H1 (cell line): ENCODE data around the gene NUPR1. TPM values are rescaled to one million over a fixed set of nuclear protein-coding genes. Genes with fewer than 3 reads are reported as not detected.
A peak's percentile ranks its signal among the peaks of the same experiment; 100 is the strongest.

Source experiments
- CTCF ChIA-PET: fragments of 300-600 bp; sonication (Branson Sonifier 250); formaldehyde crosslinking; loops from one replicate; lab custom pipeline; 2021; ENCODE audit not compliant: partially characterized antibody; lab: Charles Lee
- POLR2A ChIA-PET: fragments of 300-600 bp; sonication (Branson Sonifier 250); formaldehyde crosslinking; loops from one replicate; lab custom pipeline; 2021; ENCODE audit warnings: inconsistent platforms; ENCODE audit not compliant: partially characterized antibody; lab: Charles Lee
- DNase-seq, 2 experiments: peaks; one replicate each; pipeline versions ENCODE4 v3.0.0 to v3.0.0-alpha.2; 2010 to 2022; ENCODE audit warnings: low spot score in 2 of 2, low read depth in 1 of 2, mixed read lengths in 1 of 2
- FAIRE-seq: peaks from 2 replicates; lab custom pipeline; 2011; peaks lifted over from hg19 to GRCh38; lab: Jason Lieb, UNC
- H2AFZ ChIP-seq: 2 replicates; pipeline ENCODE4 v1.8.1; 2012; ENCODE audit warnings: low read length, inconsistent platforms
- H2AK5ac ChIP-seq: 2 replicates; pipeline ENCODE4 v1.6.1; 2013; ENCODE audit warnings: low read depth, low read length
- H2BK120ac ChIP-seq: replicated peaks from 2 replicates; pipeline ENCODE3; 2013; ENCODE audit warnings: low read depth, low read length, inconsistent platforms
- H2BK12ac ChIP-seq: 2 replicates; pipeline ENCODE4 v1.6.1; 2013; ENCODE audit warnings: low read depth, low read length
- H2BK15ac ChIP-seq: 2 replicates; pipeline ENCODE4 v1.6.1; 2013; ENCODE audit warnings: low read length
- H2BK20ac ChIP-seq: 2 replicates; pipeline ENCODE4 v1.6.1; 2013; ENCODE audit warnings: low read length
- H2BK5ac ChIP-seq: 2 replicates; pipeline ENCODE4 v1.6.1; 2013; ENCODE audit warnings: low read depth, low read length
- H3K14ac ChIP-seq: 2 replicates; pipeline ENCODE4 v1.6.1; 2013; ENCODE audit warnings: inconsistent platforms; ENCODE audit not compliant: insufficient read length
- H3K18ac ChIP-seq: 2 replicates; pipeline ENCODE4 v1.6.1; 2013; ENCODE audit warnings: low read length; ENCODE audit errors: extremely low read depth
- H3K23ac ChIP-seq: 2 replicates; pipeline ENCODE4 v1.6.1; 2013; ENCODE audit warnings: inconsistent platforms; ENCODE audit not compliant: insufficient read length
- H3K23me2 ChIP-seq: 2 replicates; pipeline ENCODE4 v1.6.1; 2013; ENCODE audit warnings: low read depth, low read length
- H3K27ac ChIP-seq: 2 replicates; pipeline ENCODE4 v1.6.1; 2011; ENCODE audit warnings: low read depth, low read length, inconsistent platforms
- H3K27me3 ChIP-seq, 4 experiments: replicated peaks in 1 of 4; 1 replicate in 1 of 4; 2 replicates in 3 of 4; pipeline versions ENCODE4 v1.6.1 to v1.8.1; 2011 to 2013; ENCODE audit warnings: low read length in 3 of 4, mild to moderate bottlenecking in 3 of 4, inconsistent platforms in 2 of 4, mixed read lengths in 2 of 4, moderate library complexity in 1 of 4; ENCODE audit not compliant: control insufficient read depth in 3 of 4, insufficient read depth in 3 of 4; ENCODE audit errors: extremely low read depth in 1 of 4
- H3K36me3 ChIP-seq, 4 experiments: 2 replicates each; pipeline versions ENCODE4 v1.6.1 to v1.8.1; 2011 to 2013; ENCODE audit warnings: mild to moderate bottlenecking in 4 of 4, low read length in 3 of 4, moderate library complexity in 2 of 4, control low read depth in 1 of 4, inconsistent platforms in 1 of 4; ENCODE audit not compliant: insufficient read depth in 4 of 4, control insufficient read depth in 2 of 4
- H3K4ac ChIP-seq: replicated peaks from 2 replicates; pipeline ENCODE3; 2013; ENCODE audit warnings: low read length, low read depth, mixed read lengths, inconsistent platforms; ENCODE audit not compliant: insufficient read length
- H3K4me1 ChIP-seq, 4 experiments: replicated peaks in 1 of 4; 1 replicate in 1 of 4; 2 replicates in 3 of 4; pipeline versions ENCODE4 v1.6.1 to v1.8.1; 2011 to 2013; ENCODE audit warnings: low read length in 3 of 4, inconsistent platforms in 2 of 4, mixed read lengths in 1 of 4; ENCODE audit not compliant: insufficient read depth in 4 of 4, control insufficient read depth in 3 of 4
- H3K4me2 ChIP-seq, 2 experiments: 2 replicates each; pipeline versions ENCODE4 v1.6.1 to v1.8.1; 2011 to 2013; ENCODE audit warnings: low read depth in 2 of 2, low read length in 2 of 2, control low read depth in 1 of 2, inconsistent platforms in 1 of 2, mild to moderate bottlenecking in 1 of 2; ENCODE audit not compliant: insufficient read depth in 1 of 2
- H3K4me3 ChIP-seq, 4 experiments: fragments of 200-600, 300-600 bp in 1 of 4; sonication (generic), shearing (Covaris generic), sonication (Bioruptor Twin) in 1 of 4; 2 replicates each; pipeline versions ENCODE4 v1.5.1 to v1.8.1; 2011 to 2016; ENCODE audit warnings: low read length in 4 of 4, low read depth in 3 of 4, control low read depth in 2 of 4, inconsistent platforms in 2 of 4, mild to moderate bottlenecking in 2 of 4, mixed read lengths in 1 of 4, moderate library complexity in 1 of 4; ENCODE audit not compliant: insufficient read depth in 2 of 4; ENCODE audit errors: extremely low read depth in 1 of 4
- H3K56ac ChIP-seq: replicated peaks from 2 replicates; pipeline ENCODE3; 2013; ENCODE audit warnings: low read depth, mild to moderate bottlenecking, mixed read lengths, low read length, inconsistent platforms; ENCODE audit not compliant: insufficient read length
- H3K79me1 ChIP-seq: 2 replicates; pipeline ENCODE4 v1.6.1; 2013; ENCODE audit warnings: low read depth, low read length, control low read depth
- H3K79me2 ChIP-seq, 2 experiments: 2 replicates each; pipeline versions ENCODE4 v1.6.1 to v1.8.1; 2012 to 2013; ENCODE audit warnings: low read length in 2 of 2, mild to moderate bottlenecking in 2 of 2, inconsistent platforms in 1 of 2; ENCODE audit not compliant: insufficient read depth in 2 of 2, control insufficient read depth in 1 of 2
- H3K9ac ChIP-seq, 4 experiments: replicated peaks in 1 of 4; 1 replicate in 1 of 4; 2 replicates in 3 of 4; pipeline versions ENCODE4 v1.6.1 to v1.8.1; 2011 to 2013; ENCODE audit warnings: low read depth in 3 of 4, low read length in 3 of 4, control low read depth in 2 of 4, mild to moderate bottlenecking in 2 of 4, moderate library complexity in 2 of 4, inconsistent platforms in 1 of 4; ENCODE audit errors: extremely low read depth in 1 of 4
- H3K9me3 ChIP-seq, 2 experiments: 2 replicates each; pipeline versions ENCODE4 v1.6.1 to v1.8.1; 2012 to 2013; ENCODE audit warnings: mild to moderate bottlenecking in 2 of 2, moderate library complexity in 2 of 2, control low read depth in 1 of 2, inconsistent platforms in 1 of 2, low read depth in 1 of 2, low read length in 1 of 2, mixed read lengths in 1 of 2; ENCODE audit not compliant: insufficient read depth in 2 of 2
- H4K20me1 ChIP-seq, 2 experiments: replicated peaks in 1 of 2; 2 replicates each; pipeline versions ENCODE3 to v1.8.1; 2011 to 2013; ENCODE audit warnings: inconsistent platforms in 2 of 2, low read length in 2 of 2, mild to moderate bottlenecking in 1 of 2; ENCODE audit not compliant: insufficient read depth in 2 of 2, control insufficient read depth in 1 of 2
- H4K5ac ChIP-seq: 2 replicates; pipeline ENCODE4 v1.6.1; 2013; ENCODE audit warnings: low read length, low read depth, mixed read lengths, inconsistent platforms; ENCODE audit not compliant: insufficient read length
- H4K8ac ChIP-seq: 2 replicates; pipeline ENCODE4 v1.8.0; 2013; ENCODE audit warnings: mild to moderate bottlenecking, moderate library complexity, low read length, inconsistent platforms; ENCODE audit not compliant: insufficient read depth; ENCODE audit errors: extremely low read depth
- H4K91ac ChIP-seq: replicated peaks from 2 replicates; pipeline ENCODE3; 2013; ENCODE audit warnings: low read length, mixed read lengths, inconsistent platforms; ENCODE audit not compliant: insufficient read length
- CBX5 ChIP-seq: fragments of 300-800, 300-1000 bp; sonication (generic); IDR thresholded peaks from 2 replicates; pipeline ENCODE4 v1.7.1; 2016; ENCODE audit warnings: antibody characterized with exemption, low read length, low read depth
- FOSL1 ChIP-seq: IDR thresholded peaks from 2 replicates; pipeline ENCODE4 v1.6.1; 2011; ENCODE audit warnings: mild to moderate bottlenecking, low read depth, low read length, moderate library complexity; ENCODE audit not compliant: insufficient read depth
- JUN ChIP-seq: IDR thresholded peaks from 2 replicates; pipeline ENCODE4 v1.6.1; 2011; ENCODE audit warnings: low read depth, mild to moderate bottlenecking, improper control_type of control experiment, low read length
- MAFK ChIP-seq: IDR thresholded peaks from 2 replicates; pipeline ENCODE4 v1.6.1; 2012; ENCODE audit warnings: low read depth, mild to moderate bottlenecking, improper control_type of control experiment, low read length
- WGBS, 2 experiments: shearing (Covaris generic) in 1 of 2; methylation state at CpG; one replicate each; pipeline versions ENCODE4 v1.1.6 to v1.1.7; 2013 to 2015; ENCODE audit warnings: low lambda C conversion rate in 2 of 2, mixed read lengths in 2 of 2, inconsistent platforms in 1 of 2, low coverage in 1 of 2, missing lambda C conversion rate in 1 of 2; ENCODE audit not compliant: insufficient replicate concordance in 2 of 2, insufficient coverage in 1 of 2, insufficient read length in 1 of 2; ENCODE audit errors: extremely low coverage in 1 of 2, missing lambda C conversion rate in 1 of 2; 5-methylcytosine and 5-hydroxymethylcytosine counted together
- polyA plus RNA-seq, 7 experiments: library from polyadenylated mRNA; depleted of rRNA in 3 of 7; stranded (reverse) in 5 of 7; unstranded in 2 of 7; fragments of >200 nt in 5 of 7; fragments of 200-250 nt in 2 of 7; gene quantifications; 1 replicate in 5 of 7; 2 replicates in 1 of 7; 4 replicates in 1 of 7; pipeline versions ENCODE4 v1.2.1 to v1.2.3, GENCODE V29; 2011 to 2013; ENCODE audit warnings: missing spikeins in 2 of 7, mixed read lengths in 2 of 7
- total RNA-seq: library from RNA; stranded (reverse); fragmentation: NEBNext Ultra II Directional; extraction: Animal tissue kit (Norgen Biotek cat#: 25700); gene quantifications from 2 replicates; pipeline ENCODE4 v1.2.1, GENCODE V29; 2021

The NUPR1 gene
- total and polyA plus RNA-seq, 2 of the 8 experiments (the other 6 are each of a cell fraction or from before 2014, with no cell fraction given): 0.17 to 0.20 TPM

DNA sequence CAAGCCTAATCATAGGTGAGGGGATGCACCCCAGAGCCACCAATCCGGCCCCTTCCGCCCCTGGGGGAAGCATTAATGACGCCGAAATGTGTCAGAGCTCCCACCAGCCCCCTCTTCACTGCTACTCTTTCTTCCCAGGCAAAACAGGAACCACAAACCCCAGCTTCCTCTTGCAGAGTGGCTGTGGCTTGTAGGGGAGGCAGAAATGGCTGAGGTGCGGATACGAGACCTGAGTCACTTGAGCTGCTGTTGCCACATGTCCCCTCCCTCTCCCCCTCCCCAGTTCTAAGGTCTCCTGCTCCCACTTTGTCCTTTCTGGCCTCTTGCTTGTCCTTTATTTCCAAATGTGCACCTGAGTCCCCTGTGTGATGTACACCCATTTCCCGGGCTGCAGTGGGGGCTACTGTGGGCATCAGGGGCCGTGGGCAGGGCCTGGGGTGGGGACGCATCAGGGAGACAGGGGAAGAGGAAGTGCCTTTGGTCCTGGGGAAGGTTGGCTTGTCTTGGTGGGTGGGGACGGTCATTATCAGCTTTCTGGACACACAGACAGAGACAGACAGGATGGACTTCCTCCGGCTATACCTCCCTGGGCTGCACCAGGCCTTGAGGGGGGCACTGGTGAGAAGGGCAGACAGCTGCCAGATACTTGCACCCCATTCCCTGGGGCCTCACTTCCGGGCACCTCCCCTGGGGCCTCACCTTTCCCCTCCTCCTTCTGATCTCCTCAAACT is 44.5 kb downstream of the NUPR1 start, which contains the start of gene APOBR:
Gene APOBR, plus strand, starts transcription at position 523 of the 731 bp plus-strand sequence. Its CDS starts 39 bp downstream, at position 562.
- H3K79me2 ChIP-seq: no peaks in the 10 kb centered on the region
- H2AK5ac ChIP-seq: no peak within 1 kb of the TSS
- H3K4ac ChIP-seq: no peak within 1 kb of the TSS
- peaks cover 0 to 2% (median 0%) of the 10 kb centered on the region in 4 experiments; a peak in 1 of 7 replicates for H3K27me3 ChIP-seq
- no peak for FAIRE-seq
- no peak within 1 kb of the TSS for H2BK120ac ChIP-seq
- H4K20me1 ChIP-seq: no peaks in the 10 kb centered on the region
- POLR2A ChIA-PET: interaction anchor here (1.0 kb wide), 1 partner anchor 12 kb away, joined by 3 read pairs; no protein-coding TSS in a partner anchor
- CTCF ChIA-PET: interaction anchor here (1.3 kb wide), 1 partner anchor 9 kb away, joined by 4 read pairs; no protein-coding TSS in a partner anchor
- H2BK12ac ChIP-seq: no peak within 1 kb of the TSS
- WGBS, 2 experiments: 91% methylated on average over 12 of the region's 12 CpGs; no CpG with 5 or more reads in 1 of the 2 experiments
- H3K4me1 ChIP-seq: no peaks in the 10 kb centered on the region
- H3K56ac ChIP-seq: no peak within 1 kb of the TSS
- no peaks in the 10 kb centered on the region; the same call in 1 of the 2 replicates for H3K23me2 ChIP-seq
- no peak for DNase-seq
- no peak within 1 kb of the TSS for H2BK15ac ChIP-seq
- no peak within 1 kb of the TSS for H3K18ac ChIP-seq
- H2AFZ ChIP-seq: no peak within 1 kb of the TSS
- peak within 1 kb of the TSS; percentile 41; the same call in 1 of the 2 replicates for H4K8ac ChIP-seq
- H2BK5ac ChIP-seq: no peak within 1 kb of the TSS
- H3K27ac ChIP-seq: no peak within 1 kb of the TSS
- H3K23ac ChIP-seq: no peak within 1 kb of the TSS
- no peak within 1 kb of the TSS for H2BK20ac ChIP-seq
- no peaks in the 10 kb centered on the region for H3K79me1 ChIP-seq
- H3K36me3 ChIP-seq: no peaks in the 10 kb centered on the region
- H4K5ac ChIP-seq: no peak within 1 kb of the TSS
- no peak for TF ChIP-seq MAFK
- no peak for TF ChIP-seq FOSL1
- no peak for TF ChIP-seq CBX5
- no peak for TF ChIP-seq JUN
- TF ChIP-seq, all 59 proteins: peak for 0
- no peak within 1 kb of the TSS; a peak in 1 of 7 replicates for H3K9ac ChIP-seq
- H3K14ac ChIP-seq: no peak within 1 kb of the TSS
- no peak within 1 kb of the TSS for H3K4me2 ChIP-seq
- no peaks in the 10 kb centered on the region for H3K9me3 ChIP-seq
- no peak within 1 kb of the TSS for H4K91ac ChIP-seq
- H3K4me3 ChIP-seq: no peak within 1 kb of the TSS
